Endothelial cell (in vitro differentiated cells): Measurements from ENCODE around the gene PIP4K2C. TPM values are rescaled to one million over a fixed set of nuclear protein-coding genes. Genes with fewer than 3 reads are reported as not detected.
A peak's percentile ranks its signal among the peaks of the same experiment; 100 is the strongest.

Experiments
- DNase-seq: peaks from one replicate; pipeline ENCODE4 v3.0.0; 2021; ENCODE audit warnings: low spot score
- H3K27ac Mint-ChIP-seq: one replicate; pipeline ENCODE4 v1.8.0; 2021; ENCODE audit warnings: mixed read lengths, inconsistent platforms; ENCODE audit not compliant: unreplicated experiment
- H3K27me3 Mint-ChIP-seq: one replicate; pipeline ENCODE4 v1.8.0; 2021; ENCODE audit warnings: mild to moderate bottlenecking, moderate library complexity, mixed read lengths, inconsistent platforms; ENCODE audit not compliant: unreplicated experiment
- H3K36me3 Mint-ChIP-seq: one replicate; pipeline ENCODE4 v1.8.0; 2021; ENCODE audit warnings: mild to moderate bottlenecking, low read depth, mixed read lengths, inconsistent platforms; ENCODE audit not compliant: unreplicated experiment
- H3K4me1 Mint-ChIP-seq: one replicate; pipeline ENCODE4 v1.8.0; 2021; ENCODE audit warnings: mild to moderate bottlenecking, mixed read lengths, inconsistent platforms; ENCODE audit not compliant: unreplicated experiment
- H3K4me3 Mint-ChIP-seq: one replicate; pipeline ENCODE4 v1.8.0; 2021; ENCODE audit warnings: mild to moderate bottlenecking, mixed read lengths, inconsistent platforms; ENCODE audit not compliant: unreplicated experiment
- H3K9me3 Mint-ChIP-seq: one replicate; pipeline ENCODE4 v1.8.0; 2021; ENCODE audit warnings: mixed read lengths, inconsistent platforms; ENCODE audit not compliant: unreplicated experiment
- total RNA-seq: library from RNA; stranded (reverse); fragmentation: NEBNext Ultra II Directional; extraction: Animal tissue kit (Norgen Biotek cat#: 25700); gene quantifications from one replicate; pipeline ENCODE4 v1.2.1, GENCODE V29; 2021; ENCODE audit not compliant: unreplicated experiment
- TF ChIP-seq, protein P1 (sequence below): fragments of 200-600 bp; sonication (generic); IDR thresholded peaks from one replicate; pipeline ENCODE4 v1.5.0; 2021; ENCODE audit warnings: antibody characterized with exemption; ENCODE audit not compliant: unreplicated experiment

PIP4K2C gene
- total RNA-seq, 1 donor from 2014 or later = 18.5 TPM

DNA sequence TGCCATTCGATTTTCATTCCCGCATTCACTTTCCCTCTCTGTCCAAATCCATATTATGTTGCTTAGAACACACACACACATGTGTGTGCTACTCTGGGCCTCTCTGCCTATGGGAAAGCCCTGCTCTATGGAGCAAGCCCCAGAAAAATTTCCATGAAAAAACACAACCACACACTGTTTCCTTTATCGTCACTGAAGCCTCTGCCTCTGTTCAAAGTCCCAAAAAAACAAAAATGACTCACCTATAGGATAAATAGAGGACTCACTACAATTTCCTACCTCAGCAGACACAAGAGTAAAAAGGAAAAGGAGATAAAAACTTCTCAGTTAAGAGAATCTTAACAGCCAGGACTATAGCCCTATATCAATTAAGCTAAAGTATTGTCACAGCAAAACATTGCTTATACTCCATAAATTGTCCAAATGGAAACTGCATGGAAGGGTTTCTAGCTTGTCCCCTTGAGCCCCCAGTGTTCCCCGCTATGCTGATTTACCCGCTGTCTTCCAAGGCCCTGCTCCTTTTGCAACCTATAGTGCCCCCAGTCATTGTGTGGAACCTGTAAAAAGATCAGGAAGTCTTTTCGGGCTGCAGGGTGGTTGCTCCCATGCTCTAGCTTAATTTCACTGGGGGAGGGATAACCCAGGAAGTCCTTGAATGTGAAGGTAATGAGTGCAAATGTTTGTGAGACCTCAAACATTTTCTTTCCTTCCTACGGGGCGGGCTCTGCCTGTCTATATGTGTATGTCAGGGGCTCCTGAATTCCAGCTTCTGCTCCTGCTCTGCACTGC, 11.1 kb upstream of the PIP4K2C start:
- TF ChIP-seq, protein P1, sequence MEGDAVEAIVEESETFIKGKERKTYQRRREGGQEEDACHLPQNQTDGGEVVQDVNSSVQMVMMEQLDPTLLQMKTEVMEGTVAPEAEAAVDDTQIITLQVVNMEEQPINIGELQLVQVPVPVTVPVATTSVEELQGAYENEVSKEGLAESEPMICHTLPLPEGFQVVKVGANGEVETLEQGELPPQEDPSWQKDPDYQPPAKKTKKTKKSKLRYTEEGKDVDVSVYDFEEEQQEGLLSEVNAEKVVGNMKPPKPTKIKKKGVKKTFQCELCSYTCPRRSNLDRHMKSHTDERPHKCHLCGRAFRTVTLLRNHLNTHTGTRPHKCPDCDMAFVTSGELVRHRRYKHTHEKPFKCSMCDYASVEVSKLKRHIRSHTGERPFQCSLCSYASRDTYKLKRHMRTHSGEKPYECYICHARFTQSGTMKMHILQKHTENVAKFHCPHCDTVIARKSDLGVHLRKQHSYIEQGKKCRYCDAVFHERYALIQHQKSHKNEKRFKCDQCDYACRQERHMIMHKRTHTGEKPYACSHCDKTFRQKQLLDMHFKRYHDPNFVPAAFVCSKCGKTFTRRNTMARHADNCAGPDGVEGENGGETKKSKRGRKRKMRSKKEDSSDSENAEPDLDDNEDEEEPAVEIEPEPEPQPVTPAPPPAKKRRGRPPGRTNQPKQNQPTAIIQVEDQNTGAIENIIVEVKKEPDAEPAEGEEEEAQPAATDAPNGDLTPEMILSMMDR = no peak
- no peak for DNase-seq
- H3K27me3 Mint-ChIP-seq = peaks cover 12% of the 10 kb centered on the region
- no peaks in the 10 kb centered on the region for H3K9me3 Mint-ChIP-seq
- no peak overlapping the region for H3K4me3 Mint-ChIP-seq
- peaks cover 7% of the 10 kb centered on the region for H3K4me1 Mint-ChIP-seq
- H3K36me3 Mint-ChIP-seq = no peaks in the 10 kb centered on the region
- H3K27ac Mint-ChIP-seq = no peak overlapping the region

DNA sequence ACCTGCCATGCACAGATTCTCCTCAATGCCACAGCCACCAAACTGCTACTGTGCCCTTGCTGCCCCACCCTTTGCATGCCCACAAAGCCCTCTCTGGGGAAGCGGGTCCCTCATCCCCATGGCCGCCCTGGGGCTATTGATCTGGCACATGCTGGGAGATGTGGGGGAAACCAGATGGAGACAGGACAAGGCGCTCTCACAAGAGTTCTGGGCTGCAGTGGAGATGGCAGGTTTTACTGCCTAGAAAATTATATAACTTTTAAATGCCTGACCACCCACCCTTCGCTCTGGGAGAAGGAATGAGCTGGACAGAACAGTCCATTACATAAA, 10.6 kb upstream of the PIP4K2C start:
- no peaks in the 10 kb centered on the region for H3K9me3 Mint-ChIP-seq
- TF ChIP-seq, protein P1 = no peak
- peaks cover 7% of the 10 kb centered on the region for H3K4me1 Mint-ChIP-seq
- H3K36me3 Mint-ChIP-seq = no peaks in the 10 kb centered on the region
- peaks cover 9% of the 10 kb centered on the region for H3K27me3 Mint-ChIP-seq
- no peak overlapping the region for H3K27ac Mint-ChIP-seq
- no peak for DNase-seq
- H3K4me3 Mint-ChIP-seq = no peak overlapping the region

DNA sequence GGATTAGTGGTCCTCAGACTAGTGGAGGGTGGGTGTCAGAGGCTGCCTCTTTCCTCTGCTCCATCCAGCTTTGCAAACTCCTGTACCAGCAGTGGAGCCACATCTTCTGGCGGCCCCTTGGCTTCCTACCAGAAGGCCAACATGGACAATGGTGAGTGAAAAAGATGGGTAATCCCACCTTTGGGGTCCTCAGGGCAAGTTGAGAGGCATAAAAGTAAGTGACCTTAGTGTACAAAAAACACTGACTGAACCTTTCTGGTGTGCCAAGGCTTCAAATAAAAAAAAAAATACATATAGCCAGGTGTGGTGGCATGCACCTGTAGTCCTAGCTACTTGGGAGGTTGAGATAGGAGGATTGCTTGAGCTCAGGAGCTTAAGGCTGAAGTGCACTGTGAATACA, 9.2 kb upstream of the PIP4K2C start:
- TF ChIP-seq, protein P1 = no peak
- no peaks in the 10 kb centered on the region for H3K36me3 Mint-ChIP-seq
- peaks cover 7% of the 10 kb centered on the region for H3K4me1 Mint-ChIP-seq
- H3K9me3 Mint-ChIP-seq = no peaks in the 10 kb centered on the region
- peaks cover 8% of the 10 kb centered on the region for H3K27me3 Mint-ChIP-seq
- H3K4me3 Mint-ChIP-seq = no peak overlapping the region
- no peak for DNase-seq
- no peak overlapping the region for H3K27ac Mint-ChIP-seq

DNA sequence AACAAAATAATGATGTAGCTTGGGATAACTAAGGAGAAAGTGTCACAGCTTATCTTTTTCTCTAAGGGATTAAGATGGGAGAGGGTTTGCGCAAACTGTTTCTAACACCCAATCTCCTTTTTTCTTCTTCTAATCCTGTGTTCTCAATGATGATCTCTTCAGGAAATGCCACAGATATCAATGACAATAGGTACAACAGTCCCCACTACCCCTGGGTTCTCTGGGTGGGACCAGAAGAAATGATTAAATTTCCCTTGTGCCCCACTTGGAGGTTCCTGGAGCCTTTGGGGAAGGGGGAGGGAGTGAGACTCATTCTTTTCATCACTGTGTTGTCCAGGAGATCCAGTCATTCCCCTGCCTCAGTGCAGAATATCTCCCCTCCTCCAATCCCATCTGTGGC, 8.6 kb upstream of the PIP4K2C start:
- no peak overlapping the region for H3K27ac Mint-ChIP-seq
- peaks cover 7% of the 10 kb centered on the region for H3K4me1 Mint-ChIP-seq
- H3K4me3 Mint-ChIP-seq = no peak overlapping the region
- H3K27me3 Mint-ChIP-seq = peaks cover 6% of the 10 kb centered on the region
- TF ChIP-seq, protein P1 = no peak
- no peak for DNase-seq
- H3K9me3 Mint-ChIP-seq = no peaks in the 10 kb centered on the region
- H3K36me3 Mint-ChIP-seq = no peaks in the 10 kb centered on the region

DNA sequence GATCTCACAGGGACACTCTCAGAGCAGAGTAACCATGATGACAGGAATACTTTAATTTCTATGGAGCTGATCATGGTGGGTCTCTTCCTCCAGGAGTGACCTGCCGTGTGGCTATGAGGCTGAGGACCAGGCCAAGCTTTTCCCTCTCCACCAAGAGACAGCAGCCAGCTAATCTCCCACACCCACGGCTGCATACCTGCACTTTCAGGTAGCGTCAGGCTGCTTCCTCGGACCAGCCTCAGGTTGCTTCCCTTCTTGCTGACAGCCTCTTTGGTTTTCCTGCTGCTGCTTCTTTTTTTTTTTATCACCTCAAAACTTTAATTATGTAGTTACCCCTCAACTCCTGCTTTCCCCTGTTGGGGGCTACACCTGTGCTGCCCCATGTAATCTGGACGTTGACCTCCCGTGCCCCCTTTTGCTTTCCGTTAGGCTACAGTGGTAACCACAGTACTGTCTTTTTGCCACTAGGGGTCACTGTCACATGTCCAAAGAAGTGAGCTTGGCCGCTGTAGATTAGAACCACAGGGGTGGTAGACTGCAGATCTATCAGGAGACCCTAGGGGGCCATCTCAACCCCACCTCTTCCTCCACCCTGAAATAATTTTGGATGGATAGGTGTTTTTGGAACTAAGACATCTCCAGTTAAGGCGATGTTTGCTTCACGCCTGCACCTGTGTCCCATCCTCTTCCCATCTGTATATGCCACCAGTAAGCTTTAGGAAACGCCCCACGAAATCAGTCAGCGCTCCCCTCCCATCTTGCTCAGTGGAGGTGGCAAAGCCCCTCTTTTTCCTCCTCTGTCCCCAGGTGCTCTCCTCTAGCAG, 7.8 kb upstream of the PIP4K2C start:
- peaks cover 7% of the 10 kb centered on the region for H3K4me1 Mint-ChIP-seq
- H3K9me3 Mint-ChIP-seq = no peaks in the 10 kb centered on the region
- no peak overlapping the region for H3K4me3 Mint-ChIP-seq
- H3K27me3 Mint-ChIP-seq = peaks cover 6% of the 10 kb centered on the region
- TF ChIP-seq, protein P1 = peak; percentile 97
- H3K27ac Mint-ChIP-seq = no peak overlapping the region
- H3K36me3 Mint-ChIP-seq = no peaks in the 10 kb centered on the region
- DNase-seq = peak; percentile 71
